Activated gamma-delta T cell (primary cell): ENCODE results near the gene KDM8.
A peak's percentile ranks its signal among the peaks of the same experiment; 100 is the strongest.

Experiments used
- DNase-seq: peaks from one replicate; lab custom pipeline; 2025; lab: John Stamatoyannopoulos, UW

Gene KDM8

DNA sequence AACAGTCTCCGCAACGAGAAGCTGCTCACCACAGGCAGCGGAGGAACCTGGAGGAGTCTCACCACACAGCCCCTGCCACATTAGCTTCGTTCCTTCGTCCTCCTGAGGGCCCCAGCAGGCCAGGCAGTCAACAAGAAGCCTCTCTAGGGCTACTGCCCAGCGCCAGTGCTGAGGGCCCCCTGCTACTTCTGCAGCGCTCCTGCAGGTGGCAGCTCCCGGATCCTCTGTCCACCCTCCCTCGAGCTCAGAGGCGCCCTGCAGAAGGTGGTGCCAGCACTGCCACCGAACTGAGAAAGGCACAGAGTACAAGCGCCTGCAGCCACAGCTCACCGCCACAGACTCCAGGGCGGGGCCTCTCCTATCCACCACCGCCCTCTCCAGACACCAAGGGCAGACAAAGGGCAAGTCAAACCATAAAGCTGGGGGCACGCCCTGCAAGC is 27.3 kb downstream of the KDM8 start:
- DNase-seq, result peak; percentile 50

GRCh38 chr16:27231692-27232060 is 28.4 kb downstream of the KDM8 start:
- DNase-seq, result no peak

DNA sequence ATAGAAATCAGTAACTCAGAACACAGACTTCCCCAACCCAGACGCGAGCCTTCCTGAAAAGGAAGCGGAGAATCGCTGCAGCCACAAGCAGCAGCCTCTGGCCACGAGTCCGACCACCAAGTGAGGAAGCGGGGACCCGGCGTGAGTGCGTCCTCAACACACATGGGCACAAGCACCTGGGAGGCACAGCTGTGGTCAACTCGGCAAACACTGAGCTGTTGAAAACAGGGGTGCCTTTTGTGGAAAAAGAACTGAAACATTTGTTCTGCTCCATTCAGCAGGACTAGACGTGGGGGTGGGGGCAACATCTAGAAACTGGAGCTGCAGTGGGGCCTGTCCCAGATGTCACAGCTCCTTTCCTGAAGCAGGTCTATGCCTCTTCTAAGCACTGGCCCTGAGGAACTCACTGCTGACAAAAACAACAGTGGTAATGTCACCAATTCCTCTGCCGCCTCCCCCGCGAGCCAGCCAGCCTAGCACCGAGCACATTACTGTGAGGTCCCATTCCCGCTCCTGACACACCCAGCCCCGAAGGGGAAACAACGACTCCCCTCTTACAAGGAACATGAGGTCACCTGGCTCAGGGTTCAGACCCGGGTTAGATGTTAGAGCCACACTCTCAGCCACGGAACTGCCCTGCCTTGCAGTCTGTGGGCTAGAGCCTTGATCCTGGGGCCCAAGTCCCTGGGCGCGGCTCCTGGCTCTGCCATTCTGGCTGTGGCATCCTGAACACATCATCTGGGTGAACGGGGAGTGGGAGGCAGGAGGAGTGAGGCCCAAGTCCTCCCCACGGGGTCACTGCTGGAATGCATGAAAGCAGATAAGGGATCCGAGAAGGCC is 29.0 kb downstream of the KDM8 start:
- DNase-seq, result no peak

DNA sequence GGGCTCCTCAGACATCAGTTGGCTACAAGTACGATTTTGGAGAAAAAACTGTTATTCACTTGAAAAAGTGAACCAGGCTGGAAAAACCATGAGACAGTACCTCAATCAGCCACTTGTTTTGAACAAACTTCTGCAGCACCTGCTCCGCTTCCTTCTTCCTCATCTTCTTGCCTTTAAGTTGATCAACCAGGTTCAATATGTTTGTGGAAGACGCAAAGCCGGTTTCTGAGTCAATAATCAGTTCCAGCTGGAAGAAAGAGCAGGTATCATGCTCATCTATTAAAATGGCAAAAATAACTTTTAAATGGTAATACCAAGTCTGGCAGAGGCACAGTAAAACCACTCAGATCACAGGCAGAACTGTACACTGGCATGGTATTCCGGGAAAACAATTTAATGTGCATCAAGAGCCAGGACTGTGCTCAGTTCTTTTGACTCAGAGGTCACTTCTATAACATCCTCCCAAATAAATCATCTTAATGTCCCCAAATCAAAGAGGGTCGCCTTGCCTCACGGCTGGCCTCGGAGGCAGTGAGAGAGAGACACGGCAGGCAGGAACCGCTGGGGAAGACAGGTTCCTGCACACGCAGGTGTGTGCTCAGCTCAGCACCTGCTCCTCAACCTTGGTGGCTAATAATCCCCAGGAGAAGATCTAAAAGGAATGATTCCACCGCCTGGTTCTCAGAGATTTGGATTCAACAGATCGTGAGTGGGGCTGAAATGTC is 29.7 kb downstream of the KDM8 start:
- DNase-seq, result no peak

DNA sequence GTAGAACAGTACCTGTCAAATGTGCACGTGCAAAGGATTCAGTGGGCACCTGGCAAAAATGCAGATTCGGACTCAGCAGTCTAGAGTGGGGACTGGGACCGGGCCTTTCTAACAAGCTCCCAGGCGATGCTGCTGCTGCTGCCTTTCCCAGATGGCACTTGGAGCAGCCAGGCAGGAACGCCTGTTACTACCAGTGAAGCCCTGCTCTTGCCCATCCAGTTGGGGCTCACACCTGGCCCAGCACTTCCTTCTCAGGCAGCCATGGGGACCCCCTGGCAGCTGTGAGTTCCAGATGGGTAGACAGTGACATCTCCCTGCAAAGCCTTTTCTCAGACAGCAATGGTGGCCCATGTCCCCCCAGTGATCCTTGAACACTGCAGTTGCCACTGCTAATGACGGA is 30.4 kb downstream of the KDM8 start:
- no peak for DNase-seq

- no peak for DNase-seq
These were observed 30.8 kb downstream of the KDM8 start for GRCh38 chr16:27234171-27234570.

DNA sequence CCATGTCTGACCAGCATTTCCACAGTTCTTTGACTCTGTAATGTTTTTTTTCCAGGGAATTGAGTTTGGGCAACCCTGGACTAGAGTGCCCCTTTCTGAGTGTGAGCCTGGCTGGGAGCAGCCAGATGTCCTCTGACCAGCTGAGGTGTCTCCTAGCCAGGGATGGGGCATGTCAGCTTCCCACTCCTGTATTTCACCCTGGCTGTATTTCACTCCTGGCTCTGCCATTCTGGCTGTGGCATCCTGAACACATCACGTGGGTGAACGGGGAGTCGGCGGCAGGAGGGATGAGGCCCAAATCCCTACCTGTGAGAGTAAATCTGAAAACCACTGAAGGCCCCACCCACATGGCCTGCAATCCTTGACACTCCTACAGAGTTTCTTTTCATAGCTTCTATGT is 31.3 kb downstream of the KDM8 start:
- DNase-seq, result no peak

DNA sequence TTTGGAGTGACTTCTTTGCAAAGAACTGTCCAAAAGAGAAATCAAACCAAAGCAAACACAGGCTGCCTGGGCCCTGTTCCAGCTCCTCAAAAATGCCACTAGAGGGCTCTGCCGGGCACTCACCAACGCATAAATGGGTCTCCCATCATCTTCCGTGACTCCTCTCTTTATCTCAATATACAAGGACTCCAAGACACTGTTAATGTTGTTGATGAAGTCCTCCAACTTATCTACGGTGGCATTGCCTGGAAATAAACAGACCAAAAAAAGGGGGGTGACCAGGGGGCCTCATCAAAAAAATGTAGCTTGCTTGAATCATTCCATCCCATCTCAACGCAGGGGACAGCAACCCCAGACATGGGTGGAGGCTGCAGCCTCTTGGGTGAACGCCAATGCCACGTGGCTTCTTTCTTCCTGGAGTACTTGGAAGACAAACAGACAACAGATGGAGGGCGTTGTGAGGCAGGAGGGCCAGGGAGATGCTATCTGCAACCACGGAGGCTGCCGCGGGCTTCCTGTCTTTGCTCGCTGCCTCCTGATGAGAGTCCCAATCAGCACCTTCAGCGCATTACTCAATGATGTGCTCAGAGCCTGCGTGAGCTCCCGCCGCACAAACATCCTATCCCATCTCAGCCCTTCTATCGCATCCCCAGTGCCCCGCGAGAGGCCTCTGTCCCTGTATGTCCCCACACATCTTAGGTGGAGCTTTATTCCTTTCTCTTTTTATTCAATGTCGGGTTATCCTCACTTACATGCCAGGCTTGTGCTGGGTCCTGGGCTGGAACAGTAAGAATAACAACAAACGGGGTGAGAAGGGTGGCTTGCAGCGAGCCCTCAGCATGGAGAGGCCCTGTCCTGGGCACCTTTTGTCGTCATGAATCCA is 32.0 kb downstream of the KDM8 start:
- DNase-seq, result peak; percentile 77

DNA sequence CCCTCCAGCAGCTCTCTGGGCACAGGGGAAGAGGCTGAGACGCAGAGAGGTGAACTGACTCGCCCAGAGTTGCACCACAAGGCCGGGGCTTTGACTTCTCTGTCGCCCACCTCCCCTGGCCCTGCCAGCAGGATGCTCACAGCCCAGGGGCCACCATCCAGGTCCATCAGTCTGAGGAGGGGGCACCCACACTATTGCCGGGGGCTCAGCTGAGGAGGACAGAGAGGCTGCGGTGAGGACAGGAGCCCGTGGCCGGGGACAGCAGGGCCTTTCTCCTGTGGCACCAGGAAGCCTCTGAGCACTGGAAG is 32.6 kb downstream of the KDM8 start:
- no peak for DNase-seq

DNA sequence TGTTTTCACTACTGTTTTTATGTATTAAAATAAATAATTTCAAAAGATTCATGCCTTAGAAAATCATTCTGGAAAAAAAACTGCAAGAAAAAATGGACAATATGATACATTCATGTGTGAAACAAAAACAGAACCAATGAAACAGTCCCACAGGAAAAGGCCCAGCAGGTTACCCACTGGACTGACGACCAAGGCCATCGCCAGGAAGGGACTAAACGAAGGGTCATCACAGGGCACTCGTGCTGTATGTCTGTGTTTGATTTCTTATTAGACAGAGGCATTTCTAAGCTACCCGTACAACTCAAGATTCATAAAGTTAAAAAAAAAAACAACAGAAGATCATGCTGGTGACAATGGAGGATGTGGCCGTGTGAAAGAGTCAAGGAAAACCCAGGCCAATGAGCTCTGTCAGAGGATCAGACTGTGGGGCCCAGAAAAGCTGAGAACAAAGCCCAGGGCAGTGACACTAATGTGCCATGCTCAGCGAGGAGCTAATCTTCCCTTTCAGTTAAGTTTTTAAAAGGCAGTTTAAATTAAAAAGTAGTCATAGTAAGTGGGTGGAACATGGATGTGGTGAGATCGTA is 33.4 kb downstream of the KDM8 start:
- DNase-seq, result no peak

- DNase-seq, result no peak
These were observed 34.1 kb downstream of the KDM8 start for GRCh38 chr16:27237219-27238015.

- DNase-seq, result no peak
These were observed 34.8 kb downstream of the KDM8 start for GRCh38 chr16:27238016-27238587.

DNA sequence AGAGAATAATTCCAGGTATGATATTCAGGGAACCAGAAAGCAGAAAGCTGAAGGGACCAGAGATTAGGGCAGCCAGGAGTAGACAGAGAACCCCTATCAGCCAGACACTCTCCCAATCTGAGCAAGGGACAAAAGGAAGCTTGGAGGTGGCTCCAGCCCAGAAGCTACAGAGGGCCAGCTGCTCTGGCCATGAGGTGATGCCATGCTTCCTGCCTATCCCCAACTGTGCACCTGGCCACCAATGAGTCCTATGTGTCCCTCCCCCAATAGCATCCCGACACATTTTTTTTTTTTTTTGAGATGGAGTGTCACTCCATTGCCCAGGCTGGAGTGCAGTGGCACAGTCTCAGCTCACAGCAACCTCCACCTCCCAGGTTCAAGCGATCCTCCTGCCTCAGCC is 35.3 kb downstream of the KDM8 start:
- no peak for DNase-seq

- DNase-seq, result no peak
These were observed 35.7 kb downstream of the KDM8 start for GRCh38 chr16:27239026-27239425.

- no peak for DNase-seq
These were observed 36.8 kb downstream of the KDM8 start for GRCh38 chr16:27239906-27240655.

- no peak for DNase-seq
These were observed 37.7 kb downstream of the KDM8 start for GRCh38 chr16:27240948-27241531.

DNA sequence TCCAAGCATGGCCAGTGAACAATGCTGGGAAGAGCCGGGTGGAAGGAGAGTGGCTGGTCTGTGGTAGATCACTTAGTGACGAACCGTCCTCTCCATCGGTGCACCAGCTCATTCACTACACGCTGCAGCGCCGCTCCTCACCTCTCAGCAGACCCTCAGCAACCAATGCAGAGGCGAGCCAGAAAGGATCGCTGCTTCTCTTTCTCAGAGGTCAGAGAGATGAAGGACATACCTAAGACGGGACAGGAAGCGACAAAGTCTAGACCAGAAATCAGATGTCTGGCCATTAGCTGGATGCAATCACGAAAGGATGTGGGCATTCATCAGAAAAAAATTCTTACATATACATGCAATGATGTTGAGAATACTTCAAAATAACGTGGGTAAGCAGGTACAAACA is 38.3 kb downstream of the KDM8 start:
- DNase-seq, result no peak

GRCh38 chr16:27242398-27242797 is 39.1 kb downstream of the KDM8 start:
- DNase-seq, result no peak

- no peak for DNase-seq
These were observed 39.7 kb downstream of the KDM8 start for GRCh38 chr16:27242868-27243590.
